Calu3 (cell line): ENCODE measurements around the gene ATP6V1G2. TPM values are rescaled to one million over a fixed set of nuclear protein-coding genes. Genes with fewer than 3 reads are reported as not detected.
"Not testable (repeated sequence)": the region's sequence is repeated elsewhere in the genome, so short reads cannot be mapped to it uniquely, and the experiment has no call there.

Experiments used
- Bru-seq: library from RNA; stranded (reverse); fragments of 400-500 nt; gene quantifications from one replicate; lab custom pipeline; 2021; lab: Mats Ljungman, UMichigan
- BruChase-seq, 2 experiments: library from RNA; stranded (reverse); fragments of 400-500 nt; gene quantifications; one replicate each; lab custom pipeline; 2021; lab: Mats Ljungman, UMichigan
- BruUV-seq: library from RNA; stranded (reverse); fragments of 400-500 nt; replicated peaks from 2 replicates; lab custom pipeline; 2021; lab: Mats Ljungman, UMichigan
- CTCF ChIA-PET: fragments of 300-600 bp; sonication (Branson Sonifier 250); formaldehyde crosslinking; loops from one replicate; lab custom pipeline; 2022; ENCODE audit warnings: antibody characterized with exemption; lab: Charles Lee
- DNase-seq: peaks from one replicate; pipeline ENCODE4 v3.0.0; 2022
- H3K27ac Mint-ChIP-seq: one replicate; pipeline ENCODE4 v1.8.0; 2022; ENCODE audit warnings: mixed read lengths; ENCODE audit not compliant: unreplicated experiment
- H3K27me3 Mint-ChIP-seq: one replicate; pipeline ENCODE4 v1.8.0; 2022; ENCODE audit warnings: mixed read lengths; ENCODE audit not compliant: unreplicated experiment
- H3K36me3 Mint-ChIP-seq: one replicate; pipeline ENCODE4 v1.8.0; 2022; ENCODE audit warnings: mild to moderate bottlenecking, moderate library complexity, mixed read lengths; ENCODE audit not compliant: insufficient read depth, unreplicated experiment
- H3K4me1 Mint-ChIP-seq: one replicate; pipeline ENCODE4 v1.8.0; 2022; ENCODE audit warnings: mild to moderate bottlenecking, low read depth, mixed read lengths; ENCODE audit not compliant: unreplicated experiment
- H3K4me3 Mint-ChIP-seq: one replicate; pipeline ENCODE4 v1.8.0; 2022; ENCODE audit warnings: mild to moderate bottlenecking, low read depth, moderate library complexity, mixed read lengths; ENCODE audit not compliant: unreplicated experiment
- H3K9me3 Mint-ChIP-seq: one replicate; pipeline ENCODE4 v1.8.0; 2022; ENCODE audit warnings: low read depth, mixed read lengths; ENCODE audit not compliant: unreplicated experiment
- CTCF ChIP-seq: fragments of 200-600 bp; IDR thresholded peaks from one replicate; pipeline ENCODE4 v1.8.0; 2022; ENCODE audit warnings: antibody characterized with exemption; ENCODE audit not compliant: unreplicated experiment
- intact Hi-C: fragments of 100-400 bp; cut with micrococcal nuclease; formaldehyde crosslinking; loops from one replicate; pipeline ENCODE4 v1.10.0; 2022; ENCODE audit not compliant: unreplicated experiment
- long read RNA-seq: library from polyadenylated mRNA; stranded (forward); transcript quantifications from one replicate; pipeline ENCODE4 v2.0.0, GENCODE V29; 2022
- total RNA-seq: library from RNA; stranded (reverse); gene quantifications from 2 replicates; pipeline ENCODE4 v1.2.3, GENCODE V29; 2022

ATP6V1G2 gene
- 1.0 and 1.5 TPM in 2 replicates for total RNA-seq
- percentile 33 among the genes with signal in this experiment for Bru-seq, nascent RNA
- BruChase-seq, experiment 1, labeled RNA remaining after a 6-hour chase, result percentile 46 among the genes with signal in this experiment
- percentile 42 among the genes with signal in this experiment for BruChase-seq, experiment 2, labeled RNA remaining after a 2-hour chase
- long read RNA-seq, partial matches to known transcripts, result 0 of 2 reads
- long read RNA-seq, other reads (novel, unspliced or antisense), result 0 of 2 reads

GRCh38 chr6:31546339-31546957, at the start of gene ATP6V1G2:
ATP6V1G2 (minus strand) TSS chr6:31546608; CDS start chr6:31546559, 49 bp downstream.
- TF ChIP-seq CTCF, result peak; percentile 96
- Mint-ChIP-seq H3K27me3 (no peaks in the 10 kb centered on the region), H3K4me3 (peak within 1 kb of the TSS; percentile 71), H3K9me3 (no peaks in the 10 kb centered on the region), H3K36me3 (peaks cover 57% of the 10 kb centered on the region), H3K27ac (peak within 1 kb of the TSS; percentile 43), H3K4me1 (peaks cover 17% of the 10 kb centered on the region)
- intact Hi-C loops, result loop anchor here (1.0 to 5.0 kb wide), 2 partner anchors 52 to 144 kb away; partner anchors contain the start of gene MICA
- peak; percentile 98 for DNase-seq
- no TSS peak for BruUV-seq
- CTCF ChIA-PET, result interaction anchor here (0.5 to 3.4 kb wide), 10 partner anchors 29 to 892 kb away, joined by 3 to 54 read pairs (median 4); partner anchors contain the start of genes ABHD16A and TNF

- intact Hi-C loops, result no loop called here
- TF ChIP-seq CTCF, result no peak
- Mint-ChIP-seq H3K9me3 (no peaks in the 10 kb centered on the region), H3K27me3 (peaks cover 23% of the 10 kb centered on the region), H3K4me1 (no peaks in the 10 kb centered on the region), H3K27ac (no peak overlapping the region), H3K4me3 (no peak overlapping the region), H3K36me3 (no peaks in the 10 kb centered on the region)
- BruUV-seq, result no TSS peak
- CTCF ChIA-PET, result interaction anchor here (0.7 to 1.7 kb wide), 2 partner anchors 44 to 360 kb away, joined by 4 to 8 read pairs; partner anchors contain the start of gene NFKBIL1
- no peak for DNase-seq
Observed at GRCh38 chr6:31592396-31592771, 46.0 kb upstream of the ATP6V1G2 start.

DNA sequence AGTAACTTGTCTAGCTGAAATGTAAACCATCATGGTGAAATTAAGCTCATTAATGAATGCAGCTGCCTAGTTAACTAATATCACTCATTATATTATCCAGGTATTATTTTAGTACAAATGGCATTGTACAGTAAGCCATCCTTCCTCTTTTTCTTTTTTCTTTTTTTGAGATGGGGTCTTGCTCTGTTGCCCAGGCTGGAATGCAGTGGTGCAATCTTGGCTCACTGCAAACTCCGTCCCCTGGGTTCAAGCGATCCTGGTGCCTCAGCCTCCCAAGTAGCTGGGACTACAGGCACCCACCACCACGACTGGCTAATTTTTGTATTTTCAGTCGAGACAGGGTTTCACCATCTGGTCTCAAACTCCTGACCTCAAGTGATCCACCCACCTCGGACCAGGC, 44.3 kb upstream of the ATP6V1G2 start:
- DNase-seq, H3K27ac Mint-ChIP-seq, intact Hi-C loops, H3K9me3 Mint-ChIP-seq, BruUV-seq, H3K36me3 Mint-ChIP-seq, H3K4me3 Mint-ChIP-seq, H3K4me1 Mint-ChIP-seq: not testable (repeated sequence)
- CTCF ChIA-PET, result interaction anchor here (1.5 kb wide), 1 partner anchor 14 kb away, joined by 5 read pairs; no protein-coding TSS in a partner anchor
- peaks cover 31% of the 10 kb centered on the region for H3K27me3 Mint-ChIP-seq

DNA sequence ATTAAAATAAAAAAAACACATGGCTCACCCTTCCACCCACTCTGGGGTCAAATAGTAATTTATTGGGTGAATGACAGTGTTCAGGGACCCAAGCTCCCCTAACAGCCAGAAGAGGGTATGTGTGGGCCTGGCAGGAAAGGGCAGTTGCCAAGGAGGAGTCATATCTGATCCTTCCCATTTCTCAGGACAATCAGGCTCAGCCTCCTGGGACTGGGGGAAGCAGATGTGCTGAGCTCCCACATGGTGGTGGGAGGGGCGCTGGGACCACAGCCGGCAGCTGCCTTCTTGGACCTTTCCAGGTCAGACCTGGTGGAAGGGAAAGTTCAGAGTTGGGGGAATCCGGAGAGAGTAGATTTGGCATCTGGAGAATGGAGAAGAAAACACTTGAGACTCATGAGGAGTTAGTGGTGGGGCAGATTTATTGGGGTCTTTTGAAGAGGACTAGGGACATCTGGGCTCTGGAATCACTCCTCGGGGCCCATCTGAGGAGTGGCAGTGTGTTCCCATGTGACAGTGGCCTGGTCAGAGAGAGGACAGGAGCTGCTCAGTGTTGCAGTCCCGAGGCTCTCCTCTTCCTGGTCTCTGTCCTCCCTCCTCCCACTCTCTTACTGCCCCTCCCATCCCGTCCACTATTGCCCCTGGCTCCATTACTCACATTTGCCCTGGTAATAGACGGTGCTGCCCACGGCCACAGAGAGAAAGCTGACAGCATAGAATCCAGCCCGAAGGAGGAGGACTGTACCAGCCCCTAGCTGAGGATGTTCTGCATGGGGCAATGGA, 42.7 kb upstream of the ATP6V1G2 start:
- TF ChIP-seq CTCF, result no peak
- H3K4me3 Mint-ChIP-seq, result no peak overlapping the region
- DNase-seq, result no peak
- intact Hi-C loops, result no loop called here
- H3K27ac Mint-ChIP-seq, result no peak overlapping the region
- no TSS peak for BruUV-seq
- no peaks in the 10 kb centered on the region for H3K4me1 Mint-ChIP-seq
- CTCF ChIA-PET, result interaction anchor here (1.5 kb wide), 1 partner anchor 12 kb away, joined by 5 read pairs; no protein-coding TSS in a partner anchor
- H3K36me3 Mint-ChIP-seq, result no peaks in the 10 kb centered on the region
- H3K9me3 Mint-ChIP-seq, result no peaks in the 10 kb centered on the region
- peaks cover 31% of the 10 kb centered on the region for H3K27me3 Mint-ChIP-seq
